Erythroblast (primary cell): Measurements from ENCODE around the gene HELB.

ENCODE experiments used
- GATA1 ChIP-seq: IDR thresholded peaks from 2 replicates; pipeline ENCODE4 v1.6.1; 2011; ENCODE audit warnings: low read depth, mild to moderate bottlenecking, control low read depth, low read length, moderate library complexity
- POLR2A ChIP-seq: IDR thresholded peaks from 2 replicates; pipeline ENCODE4 v1.6.1; 2011; ENCODE audit warnings: mild to moderate bottlenecking, low read length

DNA sequence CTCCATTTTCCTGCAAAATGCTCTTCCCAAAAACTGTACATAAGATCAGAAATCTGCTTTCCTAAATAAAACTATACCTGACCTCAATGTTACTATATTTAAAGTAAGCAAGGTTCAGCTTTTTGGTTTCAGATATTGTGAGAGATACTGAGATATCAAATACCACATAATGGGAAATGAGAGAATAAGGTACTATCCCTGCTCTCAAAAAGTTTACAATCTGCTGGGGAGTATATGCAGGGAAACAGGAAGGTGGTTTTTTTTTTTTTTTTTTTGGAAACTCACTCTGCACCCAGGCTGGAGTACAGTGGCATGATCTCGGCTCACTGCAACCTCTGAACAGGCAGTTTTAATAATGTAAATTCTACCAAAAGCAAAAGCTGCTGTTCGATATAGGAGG lies 49.0 kb downstream of the HELB start:
- TF ChIP-seq POLR2A (no peak), GATA1 (no peak)
